ENCODE measurements around the gene THUMPD3.

Gene THUMPD3

DNA sequence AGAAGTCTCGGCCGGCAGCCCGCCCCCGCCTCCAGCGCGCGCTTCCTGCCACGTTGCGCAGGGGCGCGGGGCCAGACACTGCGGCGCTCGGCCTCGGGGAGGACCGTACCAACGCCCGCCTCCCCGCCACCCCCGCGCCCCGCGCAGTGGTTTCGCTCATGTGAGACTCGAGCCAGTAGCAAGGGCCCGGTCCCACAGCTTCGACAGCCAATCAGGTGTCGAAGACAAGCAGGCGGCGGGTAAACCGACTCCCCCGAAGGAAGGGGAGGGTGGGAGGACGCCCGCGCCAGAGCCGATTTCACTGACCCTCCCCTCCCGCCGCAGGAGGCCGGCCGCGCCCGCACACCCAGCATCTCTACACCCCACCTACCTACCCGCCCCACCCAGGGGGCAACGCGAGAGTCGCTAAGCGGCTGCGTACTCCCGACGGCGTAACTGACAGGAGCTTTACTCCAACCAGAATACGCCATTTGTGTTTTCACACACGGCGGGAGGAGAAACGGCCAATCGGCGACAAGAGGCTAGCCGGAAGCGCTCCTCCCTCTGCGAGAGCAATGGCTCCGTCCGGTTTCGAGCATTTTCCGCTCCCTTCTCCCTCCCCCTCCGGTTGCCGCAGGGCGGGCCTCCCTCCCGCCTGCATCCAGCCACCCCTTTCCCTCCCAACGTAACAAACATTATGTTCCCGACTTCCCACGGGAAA is 33.9 kb downstream of the THUMPD3 start:
- in situ Hi-C loops (cut with HindIII; ENCODE audit: low sequenced_read_pairs) = loop anchor here (10.0 kb wide), 1 partner anchor 68 kb away; no protein-coding TSS in a partner anchor

DNA sequence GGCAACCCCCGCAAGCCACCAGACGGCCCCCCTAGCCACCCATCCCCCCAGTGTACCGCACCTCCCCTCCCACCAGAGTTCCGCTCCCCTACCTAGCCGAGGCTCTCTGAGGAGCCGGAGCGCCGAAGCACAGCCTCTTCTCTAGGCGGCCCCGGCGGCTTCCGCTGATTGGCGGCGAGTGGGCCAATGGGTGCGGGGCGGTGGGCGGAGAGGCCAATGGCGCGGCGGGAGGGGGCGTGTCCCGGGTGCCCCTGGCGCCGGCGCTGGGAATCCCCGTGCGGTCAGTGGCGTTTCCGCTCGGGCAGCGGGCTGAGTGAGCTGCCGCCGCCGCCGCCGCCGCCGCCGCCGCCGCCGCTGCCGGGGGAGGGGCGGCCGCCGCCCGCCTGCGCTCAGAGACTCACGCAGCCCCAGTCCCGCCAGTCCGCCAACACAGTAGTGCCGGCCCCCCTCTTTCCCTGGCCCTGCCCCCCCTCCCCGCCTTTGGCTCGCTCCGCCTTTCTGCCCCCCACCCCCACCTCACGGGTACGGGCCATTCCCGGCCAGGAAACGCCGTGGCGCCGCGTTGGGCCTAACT is 34.6 kb downstream of the THUMPD3 start, which contains the start of gene SETD5:
Gene SETD5 (plus strand): TSS at position 284 of the 574 bp plus-strand sequence. CDS start 31,324 bp downstream, outside the sequence.
- in situ Hi-C loops (cut with HindIII; ENCODE audit: low sequenced_read_pairs) = loop anchor here (10.0 kb wide), 1 partner anchor 67 kb away; no protein-coding TSS in a partner anchor

DNA sequence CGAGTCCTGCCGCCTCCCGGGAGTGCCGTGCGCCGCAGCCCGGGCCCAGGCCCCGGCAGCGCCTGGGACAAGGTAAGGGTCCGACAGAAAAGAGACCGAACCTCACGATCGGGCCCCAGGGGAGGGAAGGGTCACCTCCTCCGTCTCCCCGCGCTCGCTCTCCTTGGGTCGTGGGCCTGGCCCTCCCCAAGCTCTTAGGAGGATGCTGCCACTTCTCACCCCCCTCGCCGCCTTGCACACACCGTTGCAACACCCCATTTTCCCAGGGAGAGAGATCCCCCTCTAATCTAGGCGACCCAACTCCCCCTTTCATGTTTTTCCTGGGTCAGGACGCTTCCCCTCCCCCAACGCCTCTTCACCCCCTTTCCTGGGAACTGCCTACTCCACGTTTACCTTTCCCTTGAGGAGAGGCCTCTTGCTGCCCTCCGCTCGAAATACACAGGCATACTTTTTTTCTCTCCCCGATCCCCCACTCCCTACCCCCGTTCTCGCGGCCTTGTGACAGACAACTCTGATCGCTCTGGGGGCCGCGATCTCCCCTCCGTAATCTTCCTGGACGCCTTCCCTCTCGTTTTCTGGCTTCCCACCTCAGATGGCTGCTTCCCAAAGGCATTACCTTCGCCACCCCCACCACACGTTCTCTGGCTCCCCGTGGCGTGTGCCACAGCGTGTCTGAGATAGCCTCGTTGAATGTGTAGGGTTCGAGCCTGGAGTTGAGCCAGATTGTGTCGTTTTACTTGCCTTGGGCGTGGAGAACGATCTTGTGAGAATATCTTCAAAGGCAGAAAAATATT is 35.2 kb downstream of the THUMPD3 start:
- in situ Hi-C loops (cut with HindIII; ENCODE audit: low sequenced_read_pairs) = loop anchor here (10.0 kb wide), 1 partner anchor 67 kb away; no protein-coding TSS in a partner anchor

DNA sequence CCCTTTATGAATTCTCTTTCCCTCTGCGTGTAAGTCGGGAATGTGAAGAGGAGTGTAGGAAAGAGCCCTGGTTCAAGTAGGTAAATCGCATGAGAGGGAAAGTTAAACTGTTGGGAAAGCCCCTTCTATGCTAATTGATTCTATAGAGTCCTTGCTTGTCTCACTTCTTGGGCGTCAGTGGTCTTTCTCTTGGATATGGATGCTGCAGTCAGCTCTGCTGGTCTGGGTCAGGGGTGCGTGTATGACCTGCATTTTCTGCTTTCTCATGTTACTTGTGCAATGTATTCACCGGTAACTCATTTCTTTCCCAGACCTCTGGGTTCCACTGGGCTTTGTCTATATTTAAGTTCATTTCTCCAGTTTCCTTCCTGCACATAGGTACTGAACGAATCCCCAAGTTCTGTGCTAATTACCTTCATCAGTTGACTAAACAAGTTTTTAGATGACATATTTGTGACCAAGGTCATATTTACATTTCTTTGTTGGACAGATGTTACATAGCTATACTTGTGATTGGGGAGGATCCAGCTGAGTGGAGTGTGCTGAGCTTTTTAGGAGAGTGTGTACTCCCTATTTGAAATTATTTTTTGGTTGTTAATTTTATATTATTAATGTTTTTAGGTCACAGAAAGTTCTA is 36.0 kb downstream of the THUMPD3 start:
- in situ Hi-C loops (cut with HindIII; ENCODE audit: low sequenced_read_pairs) = loop anchor here (10.0 kb wide), 1 partner anchor 66 kb away; no protein-coding TSS in a partner anchor

DNA sequence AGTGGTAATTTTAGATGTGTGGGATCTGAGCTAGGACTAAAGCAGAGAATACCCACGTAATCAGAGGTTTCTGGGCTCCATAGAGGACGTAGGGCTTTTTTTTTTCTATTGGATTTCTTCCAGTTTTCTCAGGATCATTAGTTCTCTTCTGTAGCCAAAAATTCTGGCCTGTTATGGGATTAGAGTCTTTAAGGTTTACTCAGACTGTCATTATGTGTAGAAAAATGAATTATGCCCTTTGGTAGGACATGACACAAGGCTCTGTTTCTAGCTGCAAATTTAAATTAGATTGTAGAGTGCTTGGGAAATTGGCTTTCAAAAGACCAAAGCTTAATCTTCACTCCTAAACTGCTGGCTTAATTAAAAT is 36.5 kb downstream of the THUMPD3 start:
- in situ Hi-C loops (cut with HindIII; ENCODE audit: low sequenced_read_pairs) = loop anchor here (10.0 kb wide), 1 partner anchor 65 kb away; no protein-coding TSS in a partner anchor

DNA sequence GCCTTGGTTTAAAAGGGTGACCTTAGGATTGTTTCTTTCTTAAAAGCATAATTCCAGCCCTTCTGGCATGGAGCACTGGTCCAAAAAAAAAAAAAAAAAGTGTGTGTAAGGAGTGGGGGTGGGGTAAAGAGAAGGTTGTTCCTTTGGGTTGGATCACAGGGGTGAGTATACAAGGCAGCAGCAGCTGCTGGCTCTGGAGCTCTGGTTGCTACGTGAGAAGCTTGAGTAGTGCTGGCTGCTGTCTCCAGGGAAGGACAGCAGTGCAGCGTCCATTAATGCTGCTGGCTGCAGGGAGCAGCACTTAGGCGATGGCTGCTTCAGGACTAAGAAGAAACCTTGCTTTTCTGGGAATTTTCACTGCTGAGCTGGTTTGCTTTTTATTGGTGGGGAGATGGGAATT is 36.9 kb downstream of the THUMPD3 start:
- in situ Hi-C loops (cut with HindIII; ENCODE audit: low sequenced_read_pairs) = loop anchor here (10.0 kb wide), 1 partner anchor 65 kb away; no protein-coding TSS in a partner anchor

DNA sequence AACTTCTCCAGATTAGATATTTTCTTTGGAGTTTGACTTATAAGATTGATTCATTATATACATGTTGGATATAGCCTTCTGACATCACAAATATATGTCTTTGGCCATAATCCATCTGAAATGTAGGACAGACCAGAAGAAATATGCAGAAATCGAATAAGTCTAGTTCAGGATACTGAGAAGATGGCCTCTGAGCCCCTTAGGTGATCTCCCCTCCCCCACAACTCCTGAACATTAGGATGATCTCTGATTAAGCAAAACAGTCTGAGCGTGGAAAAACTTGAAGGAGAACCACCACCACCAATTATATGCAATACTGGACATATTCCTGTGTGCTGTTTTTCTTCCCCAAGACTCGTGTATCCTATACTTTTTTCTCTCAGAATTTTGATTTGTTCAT is 37.8 kb downstream of the THUMPD3 start:
- in situ Hi-C loops (cut with HindIII; ENCODE audit: low sequenced_read_pairs) = no loop called here

DNA sequence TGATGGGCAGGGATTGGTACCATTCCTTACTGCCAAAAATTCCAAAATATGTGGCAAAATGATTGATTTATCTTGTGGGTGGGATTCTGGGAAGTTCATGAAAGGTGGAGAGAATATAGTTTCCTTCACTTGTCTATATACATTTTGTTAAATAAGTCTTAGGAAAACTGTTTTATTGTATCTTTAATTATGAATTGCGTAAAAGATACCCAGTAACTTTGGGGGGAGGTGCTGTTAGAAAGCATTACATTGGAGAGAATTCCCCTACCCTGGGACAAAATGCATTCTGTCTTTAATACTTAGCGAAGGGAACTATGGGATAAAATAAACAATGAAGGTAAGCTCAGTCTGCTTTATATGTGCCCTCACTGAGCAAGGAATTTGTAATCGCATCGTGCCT is 39.1 kb downstream of the THUMPD3 start:
- in situ Hi-C loops (cut with HindIII; ENCODE audit: low sequenced_read_pairs) = no loop called here

DNA sequence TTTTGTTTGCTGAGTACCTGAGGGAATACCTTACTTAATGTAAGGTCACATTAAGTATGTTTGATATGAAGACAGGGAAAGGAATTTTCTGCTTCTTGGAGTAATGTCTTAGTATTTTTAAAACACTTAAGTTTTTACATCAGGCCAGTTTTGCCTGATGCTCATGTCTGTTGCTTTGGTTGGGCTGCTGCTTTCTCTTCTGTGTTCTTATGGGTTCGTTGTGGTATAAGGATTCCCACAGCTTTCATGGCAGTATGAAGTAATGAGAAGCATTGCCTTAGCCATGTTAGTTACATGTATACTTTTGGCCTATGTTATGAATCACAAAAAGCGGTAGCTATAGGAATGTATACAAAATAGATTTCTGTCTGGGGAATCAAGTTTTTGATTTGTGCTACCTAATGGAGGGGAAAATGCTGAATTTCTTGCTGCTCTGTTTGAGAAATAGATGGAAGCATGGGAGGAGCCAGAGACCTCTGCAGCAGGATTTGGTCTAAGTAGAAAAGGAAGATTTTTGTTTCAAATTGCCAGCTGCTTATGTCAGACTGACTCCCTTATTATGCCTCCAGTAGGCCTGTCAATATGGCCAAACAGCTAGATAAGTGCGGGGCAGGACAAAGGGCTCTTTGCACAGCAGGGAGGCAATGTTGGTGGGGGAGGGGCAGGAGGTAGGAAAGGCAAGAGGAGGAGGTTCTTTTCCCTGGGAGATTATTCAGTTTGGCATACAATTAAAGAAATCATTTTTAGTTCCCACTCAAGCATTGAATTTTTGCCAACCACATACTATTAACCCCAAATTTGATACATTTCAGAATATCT is 39.8 kb downstream of the THUMPD3 start:
- in situ Hi-C loops (cut with HindIII; ENCODE audit: low sequenced_read_pairs) = no loop called here

DNA sequence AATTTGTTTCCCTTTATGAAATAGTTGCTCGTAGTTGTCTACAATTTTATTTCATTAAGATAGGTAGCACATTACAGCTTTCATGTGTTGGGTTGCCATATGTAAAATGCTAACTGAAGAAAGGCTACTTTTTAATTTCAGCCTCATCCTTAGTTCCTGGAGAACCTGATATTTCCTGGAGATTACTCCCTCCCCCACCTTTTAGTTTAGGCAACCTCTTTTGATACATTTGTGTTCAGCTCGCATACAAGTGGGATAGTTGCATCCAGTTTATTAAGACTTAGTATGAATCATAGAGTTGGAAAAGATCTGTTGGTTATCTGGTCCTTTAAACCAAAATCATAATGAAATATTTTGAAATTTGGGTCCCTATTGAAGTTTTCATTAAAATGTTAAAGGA is 40.6 kb downstream of the THUMPD3 start:
- in situ Hi-C loops (cut with HindIII; ENCODE audit: low sequenced_read_pairs) = no loop called here

DNA sequence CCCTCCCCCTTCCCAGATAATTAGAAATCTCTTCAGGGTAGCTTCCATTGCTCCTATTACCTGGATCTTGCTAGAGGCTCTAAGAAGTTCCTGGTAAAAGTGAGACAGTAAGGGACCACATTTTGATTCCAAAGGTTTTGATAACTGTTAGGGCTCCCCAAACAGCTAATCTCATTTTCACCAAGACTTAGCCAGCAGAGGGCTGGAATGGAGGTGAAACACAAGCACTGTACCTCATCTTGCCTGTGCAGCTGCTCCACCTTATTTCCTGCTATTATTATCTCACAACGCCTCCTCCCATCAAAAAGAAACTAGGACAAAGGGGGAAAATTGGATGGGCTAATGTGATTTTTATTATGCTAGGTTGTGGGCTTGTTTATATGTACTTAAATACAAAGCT is 41.8 kb downstream of the THUMPD3 start:
- in situ Hi-C loops (cut with HindIII; ENCODE audit: low sequenced_read_pairs) = no loop called here

DNA sequence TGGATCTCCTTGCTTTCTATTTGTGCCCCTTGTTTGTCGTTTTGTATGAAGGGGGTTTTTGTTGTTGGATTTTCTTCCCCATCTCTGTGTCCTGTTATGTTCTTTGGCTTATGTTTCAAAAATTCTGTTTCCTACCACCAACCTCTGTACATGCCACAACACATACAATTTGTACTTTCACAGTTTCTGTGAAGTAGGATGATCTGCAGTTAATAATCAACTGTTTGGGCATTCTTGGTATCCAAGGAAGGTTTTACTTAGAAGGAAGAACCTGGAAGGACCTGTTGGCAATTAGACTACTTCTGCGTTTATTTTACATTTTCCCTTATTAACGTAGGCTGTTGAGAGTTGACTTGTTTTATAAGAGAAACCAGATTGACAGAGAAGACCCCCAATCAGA is 42.9 kb downstream of the THUMPD3 start:
- in situ Hi-C loops (cut with HindIII; ENCODE audit: low sequenced_read_pairs) = no loop called here

DNA sequence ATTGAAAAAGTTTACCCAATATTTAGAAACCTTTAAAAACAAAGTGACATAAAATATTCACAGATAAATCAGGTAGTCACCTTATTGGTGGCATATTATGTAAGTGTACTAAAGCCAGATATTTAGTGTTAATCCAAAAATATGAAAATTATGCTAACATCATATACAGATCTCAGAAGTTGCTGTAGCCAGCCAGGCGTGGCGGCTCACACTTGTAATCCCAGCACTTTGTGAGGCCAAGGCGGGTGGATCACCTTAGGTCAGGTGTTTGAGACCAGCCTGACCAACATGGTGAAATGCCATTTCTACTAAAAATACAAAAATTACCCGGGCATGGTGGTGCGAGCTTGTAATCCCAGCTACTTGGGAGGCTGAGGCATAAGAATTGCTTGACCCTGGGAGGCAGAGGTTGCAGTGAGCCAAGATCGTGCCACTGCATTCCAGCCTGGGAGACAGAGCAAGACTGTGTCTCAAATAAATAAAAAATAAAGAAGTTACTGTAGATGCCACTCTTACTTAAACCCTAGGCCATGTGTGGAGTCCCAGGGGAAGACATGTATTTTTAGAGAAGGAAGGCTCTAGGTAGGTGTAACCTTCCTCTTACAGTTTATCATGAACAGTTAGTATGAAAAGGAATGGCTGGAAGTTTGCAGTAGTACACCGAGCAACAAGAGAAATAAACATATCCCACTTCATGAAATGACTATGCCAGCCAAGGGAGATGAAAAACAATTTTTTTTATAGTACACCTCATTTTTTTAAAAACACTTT is 44.2 kb downstream of the THUMPD3 start:
- in situ Hi-C loops (cut with HindIII; ENCODE audit: low sequenced_read_pairs) = no loop called here

DNA sequence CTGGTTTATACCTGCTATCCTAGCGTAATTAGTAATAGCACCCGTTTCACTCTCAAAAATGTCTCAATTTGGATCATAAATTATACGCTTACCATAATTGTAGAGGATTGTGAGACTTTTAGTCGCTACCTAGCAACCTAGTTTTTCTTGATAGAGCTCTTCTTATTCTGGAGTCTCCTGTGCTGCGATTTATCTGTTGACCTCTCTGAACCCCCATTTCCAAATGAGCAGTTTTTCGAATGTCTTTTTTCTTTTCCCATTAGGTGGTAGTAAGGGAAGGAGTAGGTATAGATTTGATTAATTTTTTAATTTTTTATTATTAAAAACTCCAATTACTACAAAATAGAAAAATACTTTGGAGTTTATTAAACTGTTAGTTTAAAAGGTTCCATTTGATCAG is 45.2 kb downstream of the THUMPD3 start:
- in situ Hi-C loops (cut with HindIII; ENCODE audit: low sequenced_read_pairs) = no loop called here

DNA sequence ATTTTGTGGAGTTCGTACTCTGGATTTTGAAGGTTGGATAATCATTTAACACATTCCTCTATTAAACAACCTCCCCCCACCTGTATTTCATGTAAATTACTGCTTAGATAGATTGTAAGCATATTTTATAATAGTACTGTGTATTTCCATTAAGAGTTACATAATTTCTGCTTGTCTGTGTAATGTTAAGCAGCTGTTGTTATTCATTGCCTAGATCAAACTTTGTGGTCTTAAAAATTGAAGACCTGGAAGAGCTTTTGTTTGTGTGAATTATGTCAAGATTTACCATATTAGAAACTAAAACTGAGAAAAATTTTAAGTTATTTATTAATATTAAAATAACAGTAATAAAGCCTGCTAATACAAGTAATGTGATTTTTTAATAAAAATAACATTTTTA is 45.7 kb downstream of the THUMPD3 start:
- in situ Hi-C loops (cut with HindIII; ENCODE audit: low sequenced_read_pairs) = no loop called here

DNA sequence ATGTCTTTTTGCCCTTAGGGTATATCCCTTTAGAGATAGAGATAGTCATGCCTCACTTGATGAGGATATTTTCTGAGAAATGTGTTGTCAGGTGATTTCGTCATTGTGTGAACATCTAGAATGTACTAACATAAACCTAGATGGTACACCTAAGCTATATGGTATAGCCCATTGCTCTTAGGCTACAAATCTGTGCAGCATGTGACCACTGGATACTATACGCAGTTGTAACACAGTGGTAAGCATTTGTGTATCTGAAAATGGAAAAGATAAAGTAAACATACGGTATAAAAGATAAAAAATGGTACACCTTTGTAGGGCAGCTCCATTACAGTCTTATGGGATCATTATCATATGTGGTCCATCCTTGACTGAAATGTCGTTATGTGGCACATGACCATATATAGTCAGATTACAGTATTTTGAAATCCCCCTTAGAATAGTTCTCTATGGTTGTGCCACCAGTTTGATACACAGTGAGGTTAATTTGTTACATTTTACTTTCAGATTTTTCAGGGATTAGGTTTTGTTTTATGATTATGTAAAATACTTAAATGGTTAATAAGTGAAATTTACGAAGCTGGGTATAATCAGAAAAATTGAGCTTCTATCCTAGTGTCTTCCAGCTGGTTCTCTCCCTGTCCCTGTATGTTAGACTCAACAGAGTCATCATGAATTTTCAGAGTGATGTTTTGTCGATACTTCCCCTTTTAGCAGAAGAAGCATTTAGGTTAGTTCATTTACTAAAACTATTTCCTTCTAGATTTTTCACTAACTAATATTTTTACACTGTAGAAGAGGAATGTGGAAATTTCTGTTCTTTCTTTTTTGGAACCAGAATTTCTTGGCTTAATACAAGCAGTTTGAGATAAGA is 47.4 kb downstream of the THUMPD3 start:
- in situ Hi-C loops (cut with HindIII; ENCODE audit: low sequenced_read_pairs) = no loop called here

DNA sequence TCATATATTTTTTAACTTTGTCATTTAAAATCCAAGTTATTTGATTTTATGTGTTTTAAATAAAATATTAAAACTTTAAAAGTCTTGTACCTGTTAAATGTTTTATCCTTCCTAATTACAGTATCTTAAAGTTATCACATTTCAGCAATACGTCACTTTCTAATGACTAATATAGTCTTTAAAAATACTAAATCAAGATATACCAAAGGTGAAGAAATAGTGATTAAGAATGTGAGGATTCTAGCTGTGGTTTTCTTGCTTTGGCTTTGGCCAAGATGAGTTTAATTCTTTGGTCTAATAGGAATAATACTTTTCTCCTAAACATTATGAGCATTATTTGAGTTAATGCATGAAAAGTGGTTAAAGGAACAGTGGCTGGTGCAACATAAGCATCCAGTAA is 48.4 kb downstream of the THUMPD3 start:
- in situ Hi-C loops (cut with HindIII; ENCODE audit: low sequenced_read_pairs) = no loop called here

DNA sequence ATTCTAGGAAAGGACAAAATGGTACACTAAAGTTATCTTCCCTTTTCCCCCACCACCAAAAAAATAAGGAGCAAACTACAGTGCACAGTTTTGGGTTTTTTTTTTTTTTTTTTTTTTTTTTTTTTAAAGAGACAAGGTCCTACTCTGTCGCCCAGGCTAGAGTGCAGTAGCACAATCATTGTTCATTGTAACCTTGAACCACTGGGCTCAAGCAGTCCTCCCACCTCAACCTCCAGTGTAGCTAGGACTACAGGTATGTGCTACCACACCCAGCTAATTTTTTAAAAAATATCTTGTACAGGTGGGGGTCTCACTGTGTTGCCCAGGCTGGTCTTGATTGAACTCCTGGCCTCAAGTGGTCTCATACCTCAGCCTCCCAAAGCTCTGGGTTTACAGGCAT is 49.4 kb downstream of the THUMPD3 start:
- in situ Hi-C loops (cut with HindIII; ENCODE audit: low sequenced_read_pairs) = no loop called here

DNA sequence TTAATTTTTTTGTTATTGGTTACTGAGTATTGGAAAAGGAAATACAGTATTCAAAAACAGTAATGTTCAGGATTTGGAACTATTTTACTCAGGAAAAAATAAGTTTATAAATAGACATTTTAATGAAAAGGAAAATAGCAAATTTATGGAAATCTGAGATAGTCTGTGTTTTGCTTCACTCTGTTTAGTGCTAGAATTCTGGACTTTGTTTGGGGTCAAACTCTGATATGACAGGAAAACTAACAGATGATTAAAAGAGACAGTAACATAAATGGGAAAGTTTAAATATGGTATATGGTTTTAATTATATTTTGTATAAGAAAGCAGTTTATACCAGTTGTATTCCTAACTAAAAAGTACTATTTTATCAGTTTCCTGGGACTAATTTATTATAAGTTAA is 52.0 kb downstream of the THUMPD3 start:
- in situ Hi-C loops (cut with HindIII; ENCODE audit: low sequenced_read_pairs) = no loop called here
